Measurements from ENCODE around the gene TMEM8B.

DNA sequence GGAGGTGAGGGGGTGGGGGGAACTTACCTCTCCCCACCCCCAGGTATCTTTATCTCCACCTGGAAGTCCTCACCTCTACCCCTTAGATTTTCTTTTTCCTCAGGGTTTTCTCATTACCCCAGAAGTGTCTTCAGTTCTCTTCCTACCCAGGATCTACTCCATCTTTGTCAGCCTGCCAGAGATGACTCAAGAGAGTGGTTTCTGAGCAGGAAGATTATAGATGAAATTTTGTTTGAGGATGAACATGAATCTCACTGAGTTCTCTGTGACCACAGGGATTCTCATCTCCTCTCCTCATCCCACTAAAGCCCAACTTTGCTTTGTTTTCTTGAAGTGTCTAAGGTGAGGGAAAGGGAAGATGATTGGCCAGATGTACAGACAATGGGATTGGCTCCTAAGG lies 9.0 kb upstream of the TMEM8B start:
- TF ChIP-seq YY1 (IDR thresholded peaks at IDR 0.05; ENCODE audit: low read depth, low read length), result no peak
- TF ChIP-seq TBP (IDR thresholded peaks at IDR 0.05; ENCODE audit: low read depth, low read length), result no peak
- TF ChIP-seq CHD2 (IDR thresholded peaks at IDR 0.05; ENCODE audit: low read length), result no peak
- TF ChIP-seq CEBPB (IDR thresholded peaks at IDR 0.05; ENCODE audit: low read depth, low read length), result no peak
- TF ChIP-seq, protein P1, sequence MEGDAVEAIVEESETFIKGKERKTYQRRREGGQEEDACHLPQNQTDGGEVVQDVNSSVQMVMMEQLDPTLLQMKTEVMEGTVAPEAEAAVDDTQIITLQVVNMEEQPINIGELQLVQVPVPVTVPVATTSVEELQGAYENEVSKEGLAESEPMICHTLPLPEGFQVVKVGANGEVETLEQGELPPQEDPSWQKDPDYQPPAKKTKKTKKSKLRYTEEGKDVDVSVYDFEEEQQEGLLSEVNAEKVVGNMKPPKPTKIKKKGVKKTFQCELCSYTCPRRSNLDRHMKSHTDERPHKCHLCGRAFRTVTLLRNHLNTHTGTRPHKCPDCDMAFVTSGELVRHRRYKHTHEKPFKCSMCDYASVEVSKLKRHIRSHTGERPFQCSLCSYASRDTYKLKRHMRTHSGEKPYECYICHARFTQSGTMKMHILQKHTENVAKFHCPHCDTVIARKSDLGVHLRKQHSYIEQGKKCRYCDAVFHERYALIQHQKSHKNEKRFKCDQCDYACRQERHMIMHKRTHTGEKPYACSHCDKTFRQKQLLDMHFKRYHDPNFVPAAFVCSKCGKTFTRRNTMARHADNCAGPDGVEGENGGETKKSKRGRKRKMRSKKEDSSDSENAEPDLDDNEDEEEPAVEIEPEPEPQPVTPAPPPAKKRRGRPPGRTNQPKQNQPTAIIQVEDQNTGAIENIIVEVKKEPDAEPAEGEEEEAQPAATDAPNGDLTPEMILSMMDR (IDR thresholded peaks at IDR 0.05; ENCODE audit: control extremely low read depth in 1 of 3, insufficient read depth in 1 of 3, low read depth in 1 of 3, low read length in 3 of 3), result no peak
